Nucleus accumbens (tissue), 56 donors: ENCODE measurements around the gene GNG4.
"Not testable (repeated sequence)": the region's sequence is repeated elsewhere in the genome, so short reads cannot be mapped to it uniquely, and the experiment has no call there.

ENCODE experiments used
- DNase-seq, 56 donors: peaks; one replicate each; lab custom pipeline; 2025; lab: John Stamatoyannopoulos, UW

Gene GNG4

GRCh38 chr1:235650341-235651169, 971 bp upstream of the GNG4 start:
- peak in 2 of 56 donors; percentile 14 to 37 for DNase-seq

GRCh38 chr1:235648954-235649367, 623 bp downstream of the GNG4 start:
- peak in 13 of 56 donors; percentile 11 to 44 (median 19) for DNase-seq

DNA sequence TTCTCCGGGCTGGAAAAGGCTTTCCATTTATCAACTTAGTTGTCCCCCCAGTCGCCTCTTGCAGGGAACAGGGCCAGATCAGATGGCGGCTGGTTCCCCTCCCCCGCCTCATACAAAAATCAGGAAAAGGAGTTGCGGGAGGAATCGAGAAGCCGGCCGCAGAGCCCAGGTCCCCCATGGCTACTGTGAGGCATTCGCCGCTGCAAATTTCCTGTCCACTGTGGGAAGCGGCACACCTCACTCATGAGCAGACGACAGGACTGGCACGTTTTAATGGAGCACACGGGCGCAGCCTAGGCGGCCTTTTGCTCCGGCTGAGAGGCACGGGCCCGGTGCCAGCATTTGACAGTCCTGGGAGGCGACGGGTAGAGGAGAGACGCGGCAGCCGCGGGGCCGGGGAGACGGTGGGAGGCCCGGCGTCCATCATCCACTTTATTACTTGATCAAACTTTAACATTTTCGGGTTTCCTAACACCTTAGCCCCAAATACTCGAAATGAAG, 1.1 kb downstream of the GNG4 start:
- DNase-seq: peak in 3 of 56 donors; percentile 3 to 28 (median 13)

DNA sequence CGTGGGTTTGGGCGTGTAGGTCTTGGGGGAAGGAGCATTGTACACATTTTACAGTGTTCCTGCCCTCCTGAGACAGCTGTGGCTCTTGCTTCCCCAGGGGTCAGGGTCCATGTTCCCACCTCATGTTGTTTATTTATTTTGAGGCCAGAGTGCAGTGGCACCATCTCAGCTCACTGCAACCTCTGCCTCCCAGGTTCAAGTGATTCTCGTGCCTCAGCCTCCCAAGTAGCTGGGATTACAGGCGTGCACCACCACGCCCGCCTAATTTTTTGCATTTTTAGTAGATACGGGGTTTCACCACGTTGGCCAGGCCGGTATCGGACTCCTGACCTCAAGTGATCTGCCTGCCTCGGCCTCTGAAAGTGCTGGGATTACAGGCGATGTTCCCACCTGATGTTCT, 2.0 kb downstream of the GNG4 start:
- not testable (repeated sequence) for DNase-seq

DNA sequence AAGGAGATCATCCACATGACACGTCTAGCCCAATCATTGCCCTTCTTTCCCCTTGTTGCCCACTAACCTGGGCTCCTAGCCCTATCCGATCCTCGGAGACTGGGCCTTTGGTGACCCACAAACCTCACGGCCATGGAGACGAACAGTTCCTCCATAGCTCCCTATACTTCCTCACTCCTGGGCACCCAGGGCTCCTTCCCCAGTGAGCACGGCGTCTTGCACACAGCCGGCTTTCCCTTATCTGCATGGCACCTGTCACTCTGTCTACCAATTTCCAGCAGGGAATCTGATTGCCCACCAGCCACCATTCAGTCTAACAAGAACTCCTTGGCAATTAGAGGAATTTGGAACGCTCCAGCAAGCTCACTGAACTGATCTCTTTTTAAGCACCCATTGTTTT, 3.1 kb downstream of the GNG4 start:
- DNase-seq: peak in 1 of 56 donors; percentile 7

- DNase-seq: no peak
These were observed 4.8 kb downstream of the GNG4 start for GRCh38 chr1:235644693-235645305.

DNA sequence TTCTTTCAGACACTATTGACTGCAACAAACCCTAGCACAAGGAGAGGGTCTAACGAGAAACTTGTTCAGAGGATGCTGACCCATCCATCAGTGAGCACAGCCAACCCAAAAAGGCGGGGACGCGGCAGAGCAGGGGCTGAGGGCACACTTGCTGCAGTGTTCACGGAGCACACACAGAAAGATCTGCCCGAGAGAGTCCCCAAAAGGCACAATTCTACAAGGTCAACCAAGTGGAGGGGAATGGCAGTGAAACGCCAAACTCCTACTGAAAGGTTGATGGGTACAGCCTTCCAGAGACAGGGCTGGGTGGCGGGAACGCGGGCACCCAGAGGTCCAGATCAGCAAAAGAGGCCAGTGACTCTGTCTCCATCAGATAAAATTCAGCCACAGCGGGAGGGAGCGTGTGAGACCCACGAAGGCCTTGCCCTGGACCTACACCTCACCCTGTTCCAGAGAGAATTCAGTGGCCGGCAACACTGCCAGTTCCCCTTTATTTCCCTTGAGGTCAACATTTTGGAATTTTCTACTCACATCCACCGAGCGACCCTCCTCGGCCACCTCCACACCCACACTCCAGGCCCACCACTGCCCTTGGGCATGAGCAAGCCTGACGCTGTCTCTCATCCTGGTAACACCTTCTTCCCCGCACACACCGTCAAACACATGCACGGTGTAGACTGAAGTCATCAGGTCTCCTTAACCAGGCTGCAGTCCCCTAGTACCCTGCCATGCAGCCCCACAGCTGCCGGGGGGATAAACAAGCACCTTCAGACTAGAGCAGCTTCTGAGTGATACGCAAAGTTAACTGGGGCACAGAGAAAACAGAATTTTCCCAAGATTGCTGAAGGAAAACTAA, 5.5 kb downstream of the GNG4 start:
- DNase-seq: no peak

DNA sequence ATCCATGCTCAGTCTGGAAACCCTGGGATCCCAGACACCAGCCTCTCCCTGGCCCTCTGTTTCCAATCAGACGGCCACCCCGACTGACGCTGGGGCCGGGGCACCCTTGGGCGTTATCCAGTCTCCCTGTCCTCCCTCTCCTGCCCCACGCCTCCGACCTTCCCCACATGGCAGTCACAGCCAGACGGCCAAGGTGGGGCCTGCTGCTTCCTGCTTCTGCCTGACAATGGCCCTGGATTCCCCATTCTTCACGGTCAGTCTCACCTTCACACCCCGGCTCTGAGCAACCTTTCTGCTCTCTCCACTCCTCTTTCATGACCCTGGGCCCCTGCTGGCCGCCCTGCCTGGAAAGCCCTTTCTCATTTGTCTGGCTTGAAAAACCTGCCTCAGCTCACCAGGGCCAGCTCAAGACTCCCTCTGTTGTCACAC, 6.6 kb downstream of the GNG4 start:
- DNase-seq: no peak

DNA sequence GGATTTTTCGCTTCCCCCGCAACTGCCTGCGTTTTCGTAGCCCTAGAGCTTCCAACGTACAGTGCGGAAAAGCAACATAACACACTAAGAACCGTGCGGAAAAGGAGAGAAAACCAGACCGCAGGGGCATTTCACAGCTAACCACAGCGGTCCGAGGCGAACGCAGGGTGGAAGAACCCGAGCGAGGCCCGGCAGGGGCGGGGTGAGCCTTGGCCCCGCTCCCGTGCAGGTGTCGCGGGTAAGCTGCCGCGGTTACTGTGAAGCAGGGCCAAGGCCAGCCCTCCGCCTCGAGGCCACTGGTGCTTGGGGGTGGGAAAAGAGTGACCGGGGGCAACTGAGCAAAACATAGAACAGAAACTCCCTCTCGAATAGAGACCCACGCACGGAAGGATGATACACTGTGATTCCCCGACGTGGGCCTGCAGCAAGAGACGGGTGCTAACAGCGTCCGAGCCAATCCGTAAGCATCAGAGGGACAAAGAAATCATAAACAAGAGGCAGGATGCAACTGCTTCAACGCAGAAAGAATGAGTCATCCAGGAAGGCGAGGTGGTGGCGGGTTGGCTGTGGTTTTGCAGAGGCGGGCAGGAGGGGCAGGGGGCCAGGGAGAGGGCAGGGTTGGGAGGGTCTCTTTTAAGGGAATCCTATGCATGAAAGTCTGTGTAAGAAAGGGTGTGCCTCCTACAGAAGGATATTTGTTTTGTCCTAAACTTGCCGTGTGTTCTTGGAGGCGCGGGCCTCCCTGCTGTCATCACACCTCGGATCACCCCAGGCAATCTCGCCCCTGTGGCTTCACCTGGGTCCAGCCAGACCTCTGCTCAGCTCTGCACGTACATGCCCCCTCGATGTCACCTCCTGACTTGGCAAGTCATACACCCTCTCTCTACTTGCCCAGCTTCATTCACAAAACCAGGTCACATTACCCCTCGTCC, 7.3 kb downstream of the GNG4 start:
- DNase-seq: no peak

- DNase-seq: no peak
These were observed 9.0 kb downstream of the GNG4 start for GRCh38 chr1:235640580-235640979.

DNA sequence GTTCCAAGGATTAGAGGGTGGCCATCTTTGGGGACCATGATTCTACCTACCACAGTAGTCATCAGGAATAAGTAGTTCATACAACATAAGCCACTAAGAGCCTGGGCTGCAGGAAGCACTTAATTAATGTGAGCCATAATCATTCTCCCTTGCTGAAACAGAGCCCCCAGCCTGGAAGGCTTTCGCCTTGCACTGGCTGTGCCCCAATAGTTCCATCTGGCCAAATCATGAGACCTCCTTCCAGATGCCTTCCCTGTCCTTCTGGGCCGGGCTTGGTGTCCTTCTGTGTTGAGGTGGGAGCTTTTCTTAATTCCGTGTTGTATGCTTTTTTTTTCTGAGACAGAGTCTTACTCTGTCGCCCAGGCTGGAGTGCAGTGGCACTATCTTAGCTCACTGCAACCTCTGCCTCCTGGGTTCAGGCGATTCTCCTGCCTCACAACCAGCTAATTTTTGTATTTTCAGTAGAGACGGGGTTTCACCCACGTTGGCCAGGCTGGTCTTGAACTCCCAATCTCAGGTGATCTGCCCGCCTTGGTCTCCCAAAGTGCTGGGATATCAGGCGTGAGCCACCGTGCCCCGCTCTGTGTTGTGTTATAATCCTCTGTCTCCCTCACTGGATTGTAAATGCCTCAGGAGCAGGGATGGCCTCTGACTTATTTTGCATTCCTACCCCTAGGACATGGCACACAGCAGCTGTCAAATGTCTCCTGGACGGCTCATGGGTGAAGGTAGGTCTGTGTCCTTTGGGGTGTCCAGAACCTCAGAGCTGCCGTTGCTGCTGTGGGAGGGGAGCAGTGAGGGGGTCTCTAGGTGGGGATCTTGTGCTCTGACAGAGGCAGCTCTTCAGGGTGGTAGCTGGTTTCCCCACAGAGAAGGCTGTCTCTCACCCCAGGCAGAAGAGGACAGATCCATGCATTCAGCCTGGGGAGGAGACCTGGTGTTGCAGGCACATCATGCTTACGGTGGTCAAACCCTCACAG, 10.1 kb downstream of the GNG4 start:
- DNase-seq: no peak

DNA sequence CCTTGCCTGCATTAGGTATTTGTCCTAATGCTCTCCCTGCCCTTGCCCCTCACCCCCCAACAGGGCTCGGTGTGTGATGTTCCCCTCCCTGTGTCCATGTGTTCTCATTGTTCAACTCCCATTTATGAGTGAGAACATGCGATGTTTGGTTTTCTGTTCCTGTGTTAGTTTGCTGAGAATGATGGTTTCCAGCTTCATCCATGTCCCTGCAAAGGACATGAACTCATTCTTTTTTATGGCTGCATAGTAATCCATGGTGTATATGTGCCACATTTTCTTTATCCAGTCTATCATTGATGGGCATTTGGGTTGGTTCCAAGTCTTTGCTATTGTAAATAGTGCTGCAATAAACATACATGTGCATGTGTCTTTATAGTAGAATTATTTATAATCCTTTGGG, 11.0 kb downstream of the GNG4 start:
- DNase-seq: not testable (repeated sequence)

- no peak for DNase-seq
These were observed 11.6 kb downstream of the GNG4 start for GRCh38 chr1:235637756-235638534.

DNA sequence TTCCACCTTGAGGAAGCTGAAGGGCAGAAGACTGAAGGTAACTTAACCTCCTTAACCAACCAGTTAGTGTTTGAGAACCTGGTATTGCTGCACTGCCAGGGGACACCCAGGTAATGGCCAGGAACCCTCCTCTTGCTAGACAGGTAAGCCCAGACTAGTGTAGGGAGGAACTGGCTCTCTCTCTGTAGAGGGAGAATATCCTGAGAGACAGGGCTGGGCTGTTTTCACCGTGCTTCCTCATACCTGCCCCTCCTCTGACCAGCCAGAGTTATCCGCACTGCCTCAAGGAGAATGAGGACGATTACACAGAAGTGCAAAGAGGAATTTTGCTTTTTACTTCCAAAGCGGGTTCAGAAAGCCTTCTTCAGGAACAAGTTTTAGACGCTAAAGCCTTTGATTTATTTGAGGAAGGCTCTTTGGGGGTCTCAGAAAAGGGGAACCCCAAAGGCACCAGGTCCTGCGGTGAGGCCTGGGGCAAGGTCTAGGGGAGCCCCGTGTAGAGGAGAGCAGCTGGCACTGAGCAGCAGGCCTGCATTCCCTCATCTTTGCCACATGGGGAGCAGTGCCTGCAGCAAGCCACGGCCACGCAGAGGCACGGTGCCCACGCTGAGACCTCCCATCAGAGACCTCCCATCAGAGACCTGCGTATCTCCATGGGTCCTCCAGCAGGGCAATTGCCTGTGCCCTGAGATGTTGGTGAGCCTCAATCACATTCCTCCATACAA, 13.5 kb downstream of the GNG4 start:
- DNase-seq: no peak

DNA sequence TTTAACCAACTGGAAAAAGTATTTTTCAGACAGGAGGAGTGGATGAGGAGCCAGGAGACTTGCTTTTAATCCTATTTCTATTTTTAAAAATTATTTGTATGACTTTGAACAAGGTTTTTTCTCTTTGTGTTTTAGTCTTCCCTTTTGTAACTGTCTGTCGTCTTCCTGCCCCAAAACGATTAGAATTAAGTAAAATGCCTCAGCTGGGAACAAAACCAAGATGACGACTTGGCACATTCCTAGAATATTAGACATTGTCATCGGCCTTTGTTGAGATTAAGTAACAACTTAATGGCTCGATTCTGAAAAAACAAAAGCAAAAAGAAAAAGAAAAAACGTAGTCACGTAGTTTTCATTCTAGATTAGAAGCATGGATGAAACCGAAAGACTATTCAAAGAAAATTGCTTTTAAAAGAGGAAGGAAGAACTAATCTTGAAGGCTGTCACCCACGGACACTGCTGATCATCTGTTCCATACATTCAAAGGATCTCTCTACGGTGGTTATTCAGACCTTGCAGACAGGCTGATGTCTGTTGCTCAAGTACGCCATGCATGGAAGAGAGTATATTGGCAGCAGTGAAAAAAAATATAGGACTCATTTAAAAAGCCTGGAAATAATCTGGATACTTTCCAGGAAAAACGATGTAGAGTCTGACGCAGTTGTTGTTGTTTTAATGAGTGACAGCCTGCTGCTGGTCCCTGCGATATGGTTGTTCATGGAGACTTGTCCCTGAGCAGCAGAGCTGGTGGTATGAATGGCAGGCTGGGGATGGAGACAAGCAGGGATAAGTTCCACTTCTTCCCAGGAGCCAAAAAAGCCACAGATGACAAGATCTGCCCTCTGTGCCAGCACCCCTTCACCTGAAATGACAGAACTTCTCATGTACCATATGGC, 16.8 kb downstream of the GNG4 start:
- DNase-seq: no peak

- no peak for DNase-seq
These were observed 17.8 kb downstream of the GNG4 start for GRCh38 chr1:235631816-235632215.
